Activated T-helper 1 cell treated with anti-CD3 and anti-CD28 coated beads, Interleukin-12 subunit alpha, Interleukin-12 subunit beta, Interleukin-2, Interleukin-4 antibody, amounts not matched to agents 30 ng/mL and 10 ng/mL and 1 ng/mL, durations not matched to agents 14 hours and 24 hours and 36 hours (primary cell): ENCODE measurements around the gene PRKAA1. TPM values are rescaled to one million over a fixed set of nuclear protein-coding genes. Genes with fewer than 3 reads are reported as not detected.
"Not testable (repeated sequence)": the region's sequence is repeated elsewhere in the genome, so short reads cannot be mapped to it uniquely, and the experiment has no call there.

Source experiments
- DNase-seq: peaks from one replicate; pipeline ENCODE4 v3.0.0; 2021; ENCODE audit warnings: low spot score
- H3K27ac Mint-ChIP-seq: one replicate; pipeline ENCODE4 v1.8.0; 2021; ENCODE audit warnings: mild to moderate bottlenecking, mixed read lengths
- H3K27me3 Mint-ChIP-seq: one replicate; pipeline ENCODE4 v1.8.0; 2022; ENCODE audit warnings: mild to moderate bottlenecking, moderate library complexity, mixed read lengths; ENCODE audit not compliant: insufficient read depth
- H3K36me3 Mint-ChIP-seq: one replicate; pipeline ENCODE4 v1.8.0; 2021; ENCODE audit warnings: low read depth, mixed read lengths
- H3K4me1 Mint-ChIP-seq: one replicate; pipeline ENCODE4 v1.8.0; 2021; ENCODE audit warnings: low read depth, mixed read lengths
- H3K4me3 Mint-ChIP-seq: one replicate; pipeline ENCODE4 v1.8.0; 2021; ENCODE audit warnings: mild to moderate bottlenecking, moderate library complexity, mixed read lengths
- H3K9me3 Mint-ChIP-seq: one replicate; pipeline ENCODE4 v1.8.0; 2021; ENCODE audit warnings: mixed read lengths
- intact Hi-C: fragments of 100-400 bp; cut with micrococcal nuclease; formaldehyde crosslinking; loops from one replicate; pipeline ENCODE4 v1.15.1; 2024
- total RNA-seq: library from RNA; stranded (reverse); gene quantifications from 2 replicates; pipeline ENCODE4 v1.2.3, GENCODE V29; 2022

Gene PRKAA1
- total RNA-seq, 1 donor from 2014 or later: 59.0 TPM

DNA sequence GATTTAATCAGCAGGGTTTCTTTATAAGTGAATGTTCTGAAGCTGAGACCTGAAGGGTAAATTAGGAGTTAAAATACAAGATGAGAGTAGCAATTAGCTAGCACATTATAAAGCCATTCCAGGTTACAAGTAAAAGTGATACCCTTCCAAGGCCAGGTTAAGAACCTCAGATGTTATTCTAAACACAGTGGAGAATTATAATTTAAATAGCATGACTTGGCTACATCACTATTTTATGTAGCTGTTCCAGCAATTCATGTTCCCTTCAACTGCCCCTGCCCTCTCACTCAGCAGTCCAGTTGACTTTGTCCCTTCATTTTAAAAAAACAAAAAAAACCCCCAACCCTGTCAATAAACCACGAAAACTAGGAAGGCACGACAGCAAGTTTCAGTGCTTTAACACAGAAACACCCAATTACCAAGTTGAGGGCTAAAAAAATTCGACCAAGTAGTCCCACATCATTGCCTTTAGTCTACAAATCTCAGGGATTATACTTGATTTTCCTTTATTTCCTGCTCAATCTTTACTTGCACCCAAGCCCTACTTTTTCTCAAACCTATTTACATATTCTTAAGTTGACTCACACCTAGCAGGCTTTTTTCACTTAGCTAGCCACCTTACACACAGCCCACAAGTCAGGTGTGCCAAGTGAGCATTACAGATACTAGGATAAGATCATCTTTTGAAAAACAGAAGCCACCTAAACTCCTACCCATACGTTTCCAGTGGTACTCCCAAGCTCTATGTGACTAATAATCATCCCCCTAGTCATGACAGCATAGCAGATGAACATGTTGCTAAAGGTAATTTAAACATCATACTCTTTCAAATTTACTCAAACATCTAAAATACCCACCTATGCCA, 33.4 kb upstream of the PRKAA1 start:
- peaks cover 74% of the 10 kb centered on the region for H3K36me3 Mint-ChIP-seq
- DNase-seq: no peak
- H3K9me3 Mint-ChIP-seq: no peaks in the 10 kb centered on the region
- intact Hi-C loops: loop anchor here (1.0 to 10.0 kb wide), 7 partner anchors 33 to 1757 kb away; partner anchors contain the start of genes OXCT1, PRKAA1, RICTOR and RIMOC1
- peak overlapping the region; percentile 71 for H3K27ac Mint-ChIP-seq
- H3K4me3 Mint-ChIP-seq: peak overlapping the region; percentile 95
- H3K4me1 Mint-ChIP-seq: peaks cover 78% of the 10 kb centered on the region
- no peaks in the 10 kb centered on the region for H3K27me3 Mint-ChIP-seq

DNA sequence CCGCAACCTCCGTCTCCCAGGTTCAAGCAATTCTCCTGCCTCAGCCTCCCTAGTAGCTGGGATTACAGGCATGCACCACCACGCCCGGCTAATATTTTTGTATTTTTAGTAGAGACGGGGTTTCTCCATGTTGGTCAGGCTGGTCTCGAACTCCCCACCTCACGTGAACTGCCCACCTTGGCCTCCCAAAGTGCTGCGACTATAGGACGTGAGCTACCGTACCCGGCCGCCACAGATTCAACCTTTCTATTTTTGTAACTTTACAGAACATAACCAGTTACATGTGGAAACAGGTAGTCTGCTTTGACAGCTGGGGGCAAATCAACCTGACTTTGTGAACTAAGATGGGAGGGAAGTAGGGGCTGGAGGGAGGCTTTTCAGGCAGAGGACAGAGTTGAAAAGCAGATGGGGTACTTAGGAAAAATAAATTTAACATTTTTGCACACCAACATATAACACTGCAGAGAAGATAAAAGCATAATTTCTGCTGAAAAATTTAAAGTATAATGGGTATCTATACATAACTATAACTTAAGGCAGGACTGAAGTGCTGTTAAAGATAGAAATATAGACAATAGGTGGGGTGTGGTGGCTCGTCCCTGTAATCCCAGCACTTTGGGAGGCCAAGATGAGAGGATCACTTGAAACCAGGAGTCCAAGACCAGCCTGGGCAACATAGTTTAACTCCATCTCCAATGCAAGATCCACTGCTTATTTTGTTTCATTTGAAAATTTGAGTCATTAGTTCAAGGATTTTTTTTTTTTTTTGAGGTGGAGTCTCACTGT, 31.8 kb upstream of the PRKAA1 start:
- no peak overlapping the region for H3K4me3 Mint-ChIP-seq
- no peak for DNase-seq
- H3K9me3 Mint-ChIP-seq: no peaks in the 10 kb centered on the region
- H3K27me3 Mint-ChIP-seq: no peaks in the 10 kb centered on the region
- peaks cover 66% of the 10 kb centered on the region for H3K4me1 Mint-ChIP-seq
- peak overlapping the region; percentile 44 for H3K27ac Mint-ChIP-seq
- intact Hi-C loops: loop anchor here (5.0 to 10.0 kb wide), 6 partner anchors 253 to 1755 kb away; partner anchors contain the start of genes OXCT1, RICTOR and RIMOC1
- H3K36me3 Mint-ChIP-seq: peaks cover 79% of the 10 kb centered on the region

DNA sequence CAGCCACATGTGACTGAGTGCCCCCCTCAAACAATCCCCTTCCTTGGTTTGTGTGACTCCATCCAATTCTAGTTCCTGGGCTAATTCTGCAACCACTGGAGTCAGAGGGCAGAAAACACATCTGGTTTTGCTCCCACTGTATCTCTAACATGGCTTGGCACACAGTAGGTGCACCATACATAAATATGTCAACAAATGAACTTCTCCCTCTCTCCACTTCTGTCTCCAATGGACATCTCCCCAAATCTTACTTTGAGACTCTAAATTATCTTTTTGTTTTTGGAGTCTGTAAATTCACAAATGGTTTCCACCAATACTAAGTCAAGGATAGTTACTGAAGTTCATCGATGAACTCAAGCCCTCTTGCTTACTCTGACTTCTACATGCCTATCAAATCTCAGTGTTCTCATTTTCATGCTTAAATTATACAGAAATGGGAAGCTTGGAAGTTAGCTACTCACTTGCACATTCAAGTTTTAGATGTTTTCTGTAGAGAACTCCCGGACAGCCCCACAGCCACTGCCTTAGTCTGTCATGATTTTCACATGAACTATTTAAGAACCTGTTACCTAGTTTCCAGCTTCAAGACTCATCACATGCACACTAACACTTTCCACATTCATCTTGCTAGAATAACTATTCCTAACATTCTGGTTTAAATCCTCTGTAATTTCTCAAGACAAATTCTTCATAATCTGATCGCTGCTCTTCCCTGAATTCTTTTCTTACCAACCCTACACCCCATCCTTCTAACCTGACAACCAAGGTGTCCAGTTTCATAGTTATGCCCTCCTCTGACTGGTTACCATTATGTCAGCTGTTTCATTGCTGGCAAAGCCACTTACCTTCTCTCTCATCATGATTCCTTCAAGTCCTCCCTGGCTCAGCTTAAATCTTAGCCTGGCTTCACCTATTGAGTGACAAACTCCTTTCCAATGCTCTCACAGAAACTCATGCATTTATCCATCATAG, 30.8 kb upstream of the PRKAA1 start:
- Mint-ChIP-seq H3K36me3 (peaks cover 71% of the 10 kb centered on the region), H3K4me1 (peaks cover 62% of the 10 kb centered on the region), H3K9me3 (no peaks in the 10 kb centered on the region), H3K27ac (peak overlapping the region; percentile 30), H3K27me3 (no peaks in the 10 kb centered on the region), H3K4me3 (peak overlapping the region; percentile 17)
- intact Hi-C loops: loop anchor here (1.0 kb wide), 1 partner anchor 31 kb away; the partner anchor contains the start of gene PRKAA1
- no peak for DNase-seq

DNA sequence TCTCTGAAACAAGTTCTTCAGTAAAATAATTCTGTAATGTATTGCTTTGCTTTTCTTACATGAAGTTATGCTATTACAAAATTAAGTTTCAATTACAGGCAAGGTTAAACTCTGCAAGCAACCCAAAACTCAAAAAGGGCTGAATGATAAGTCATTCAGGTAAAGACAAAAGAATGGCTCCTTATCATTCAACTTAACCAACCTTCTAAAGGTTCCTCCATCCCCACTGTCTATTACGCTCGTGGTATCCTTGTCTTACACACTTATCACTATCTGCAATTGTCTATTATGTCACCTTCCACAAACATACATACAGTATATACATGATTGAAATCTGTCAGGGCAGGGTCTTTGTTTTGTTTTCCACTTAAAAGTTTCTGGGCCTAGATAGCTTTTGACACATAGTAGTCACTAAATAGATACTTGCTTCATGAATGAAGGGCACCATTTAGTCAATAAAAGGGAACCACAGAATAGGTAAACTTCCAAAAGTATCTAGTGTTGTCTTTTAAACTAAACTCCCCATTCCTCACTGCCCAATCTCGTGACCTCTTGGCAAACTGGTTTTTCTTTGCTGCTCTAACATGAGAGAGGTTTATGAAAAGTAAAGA, 30.0 kb upstream of the PRKAA1 start:
- no peak overlapping the region for H3K4me3 Mint-ChIP-seq
- peak overlapping the region; percentile 56 for H3K27ac Mint-ChIP-seq
- intact Hi-C loops: loop anchor here (1.0 kb wide), 1 partner anchor 30 kb away; the partner anchor contains the start of gene PRKAA1
- peaks cover 59% of the 10 kb centered on the region for H3K4me1 Mint-ChIP-seq
- peaks cover 63% of the 10 kb centered on the region for H3K36me3 Mint-ChIP-seq
- no peaks in the 10 kb centered on the region for H3K9me3 Mint-ChIP-seq
- no peaks in the 10 kb centered on the region for H3K27me3 Mint-ChIP-seq
- no peak for DNase-seq

DNA sequence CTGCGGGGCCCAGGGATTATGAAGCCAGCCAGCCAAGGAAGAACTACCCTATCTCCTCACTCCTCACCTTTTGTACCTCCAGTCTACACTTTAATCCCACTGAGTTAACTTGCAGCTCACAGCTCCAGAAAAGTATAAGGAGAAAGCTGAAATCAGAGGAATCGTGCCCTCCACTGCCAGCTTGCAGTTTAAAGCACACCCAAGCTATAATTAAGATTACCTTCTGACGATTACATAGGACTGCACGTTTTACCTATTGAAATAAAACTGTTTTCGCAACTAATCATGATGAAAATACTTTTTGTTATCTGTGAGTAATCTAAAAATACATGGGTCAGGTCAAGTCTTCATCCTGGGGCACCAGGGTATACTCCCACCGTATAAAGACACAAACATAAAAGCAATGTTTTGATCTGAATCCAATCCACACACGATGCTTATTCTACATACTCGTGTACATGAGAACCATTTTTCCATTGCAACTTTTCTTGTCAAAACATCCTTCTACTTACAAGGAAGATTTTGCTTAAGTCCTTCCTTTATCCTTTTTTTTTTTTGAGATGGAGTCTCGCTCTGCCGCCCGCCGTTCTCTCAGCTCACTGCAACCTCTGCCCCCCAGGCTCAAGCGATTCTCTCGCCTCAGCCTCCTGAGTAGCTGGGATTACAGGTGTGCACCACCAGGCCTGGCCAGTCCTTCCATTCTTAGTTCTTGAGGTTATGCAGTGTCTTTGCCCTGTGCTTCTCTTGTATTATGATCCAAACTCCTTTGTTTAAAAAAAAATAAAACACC, 29.2 kb upstream of the PRKAA1 start:
- Mint-ChIP-seq H3K27ac (peak overlapping the region; percentile 56), H3K4me1 (peaks cover 52% of the 10 kb centered on the region), H3K9me3 (no peaks in the 10 kb centered on the region), H3K36me3 (peaks cover 55% of the 10 kb centered on the region), H3K27me3 (no peaks in the 10 kb centered on the region), H3K4me3 (no peak overlapping the region)
- intact Hi-C loops: no loop called here
- no peak for DNase-seq

DNA sequence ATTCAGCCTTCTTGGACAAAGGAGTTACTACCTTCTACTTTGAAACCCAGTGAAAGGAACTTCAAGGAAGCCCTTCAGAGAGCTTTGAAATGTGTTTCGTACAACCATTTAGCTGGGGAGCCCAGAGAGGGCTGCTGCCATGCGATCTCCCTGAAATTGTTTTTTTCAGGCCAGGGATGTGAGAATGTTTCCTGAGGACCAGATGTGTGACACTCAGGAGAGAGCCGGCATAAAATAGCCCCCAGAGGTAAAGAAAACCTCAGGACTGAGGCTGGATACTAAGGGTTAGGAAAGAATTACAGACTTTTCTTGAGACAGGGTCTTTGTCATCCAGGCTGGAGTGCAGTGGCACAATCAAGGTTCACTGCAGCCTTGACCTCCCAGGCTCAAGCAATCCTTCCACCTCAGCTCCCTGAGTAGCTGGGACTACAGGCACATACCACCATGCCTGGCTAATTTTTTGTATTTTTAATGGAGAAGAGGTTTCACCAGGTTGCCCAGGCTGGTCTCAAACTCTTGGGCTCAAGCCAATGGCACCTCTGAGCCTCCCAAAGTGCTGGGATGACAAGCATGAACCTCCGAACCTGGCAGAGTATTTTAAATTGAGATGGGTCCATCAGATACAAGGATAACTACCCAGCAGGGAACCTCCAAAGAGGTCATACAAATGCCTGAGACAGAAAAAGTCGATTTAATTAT, 28.5 kb upstream of the PRKAA1 start:
- intact Hi-C loops: no loop called here
- peaks cover 44% of the 10 kb centered on the region for H3K4me1 Mint-ChIP-seq
- no peaks in the 10 kb centered on the region for H3K27me3 Mint-ChIP-seq
- H3K27ac Mint-ChIP-seq: no peak overlapping the region
- H3K9me3 Mint-ChIP-seq: no peaks in the 10 kb centered on the region
- no peak for DNase-seq
- H3K4me3 Mint-ChIP-seq: no peak overlapping the region
- H3K36me3 Mint-ChIP-seq: peaks cover 48% of the 10 kb centered on the region

DNA sequence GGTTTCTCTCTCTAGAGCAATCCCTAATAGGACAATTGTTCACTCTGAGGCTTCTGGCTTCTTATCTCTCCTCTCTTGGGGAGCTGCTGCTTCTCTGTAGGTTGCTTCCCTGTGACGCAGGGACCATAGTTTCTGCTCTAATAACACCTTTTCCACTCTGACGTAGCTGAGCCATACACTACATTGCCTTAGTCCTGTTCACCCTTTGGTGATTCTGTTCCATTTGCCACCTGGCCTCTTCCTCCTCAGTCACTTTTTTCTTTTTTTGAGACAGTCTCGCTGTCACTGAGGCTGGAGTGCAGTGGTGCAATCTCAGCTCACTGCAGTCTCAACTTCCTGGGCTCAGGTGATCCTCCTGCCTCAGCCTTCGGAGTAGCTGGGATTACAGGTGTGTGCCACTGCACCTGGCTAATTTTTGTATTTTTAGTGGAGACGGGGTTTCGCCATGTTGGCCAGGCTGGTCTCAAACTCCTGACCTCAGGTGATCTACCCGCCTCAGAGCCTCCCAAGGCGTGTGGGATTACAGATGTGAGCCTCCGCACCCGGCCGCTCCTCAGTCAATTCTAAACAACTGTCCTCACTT, 27.4 kb upstream of the PRKAA1 start:
- DNase-seq, intact Hi-C loops, H3K27ac Mint-ChIP-seq, H3K4me3 Mint-ChIP-seq, H3K9me3 Mint-ChIP-seq, H3K27me3 Mint-ChIP-seq: not testable (repeated sequence)
- Mint-ChIP-seq H3K36me3 (peaks cover 42% of the 10 kb centered on the region), H3K4me1 (peaks cover 39% of the 10 kb centered on the region)

DNA sequence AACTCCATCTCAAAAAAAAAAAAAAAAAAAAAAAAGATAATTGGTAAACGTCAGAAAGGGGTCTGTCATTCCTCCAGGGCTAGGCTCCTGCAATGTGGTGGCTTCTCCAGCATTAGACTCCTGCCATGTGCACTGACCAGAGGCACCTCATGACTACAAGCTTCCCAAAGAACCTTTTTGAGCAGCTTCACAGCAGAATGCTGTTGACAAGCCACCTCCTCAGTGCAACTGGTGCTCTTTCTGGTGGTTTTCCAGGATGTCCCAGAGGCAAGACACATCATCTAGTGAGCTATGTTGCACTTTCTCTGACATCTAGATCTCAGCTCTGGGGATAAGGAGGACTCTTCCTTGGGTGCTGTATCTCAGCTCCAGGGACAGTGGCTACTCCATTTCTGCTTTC, 25.3 kb upstream of the PRKAA1 start:
- Mint-ChIP-seq H3K27ac (no peak overlapping the region), H3K36me3 (peaks cover 24% of the 10 kb centered on the region), H3K4me3 (no peak overlapping the region), H3K9me3 (no peaks in the 10 kb centered on the region), H3K27me3 (no peaks in the 10 kb centered on the region), H3K4me1 (peaks cover 23% of the 10 kb centered on the region)
- DNase-seq: no peak
- intact Hi-C loops: no loop called here

DNA sequence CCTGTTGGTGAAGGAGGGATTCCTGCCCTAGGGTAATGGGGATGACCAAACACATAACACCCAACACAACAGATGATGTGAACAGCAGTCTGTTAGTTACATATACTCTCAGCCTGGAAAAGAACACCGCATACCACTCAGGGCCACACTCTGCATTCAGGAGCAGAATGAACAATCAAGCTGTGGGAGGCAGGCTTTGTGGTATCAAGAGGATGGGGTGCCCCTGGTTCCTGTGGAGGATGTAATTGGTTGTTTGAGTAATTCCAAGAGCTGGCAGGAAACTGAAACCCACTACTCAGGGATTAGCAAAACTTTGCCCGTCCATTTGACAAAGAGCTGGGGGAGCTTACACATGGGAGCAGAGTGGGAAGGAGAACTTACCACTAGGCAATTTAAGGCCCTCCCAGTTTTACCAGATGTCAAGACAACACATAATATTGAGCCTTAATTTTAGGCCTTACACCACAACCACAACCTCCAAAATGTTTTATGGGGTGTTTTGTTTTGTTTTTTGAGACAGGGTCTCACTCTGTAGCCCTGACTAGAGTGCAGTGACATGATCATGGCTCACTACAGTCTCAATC, 15.6 kb upstream of the PRKAA1 start:
- no peak for DNase-seq
- intact Hi-C loops: loop anchor here (1.0 kb wide), 2 partner anchors 15 to 22 kb away; partner anchors contain the start of genes PRKAA1 and RPL37
- H3K4me1 Mint-ChIP-seq: peaks cover 13% of the 10 kb centered on the region
- peaks cover 4% of the 10 kb centered on the region for H3K36me3 Mint-ChIP-seq
- H3K27ac Mint-ChIP-seq: peak overlapping the region; percentile 49
- H3K9me3 Mint-ChIP-seq: no peaks in the 10 kb centered on the region
- H3K27me3 Mint-ChIP-seq: peaks cover 2% of the 10 kb centered on the region
- peak overlapping the region; percentile 47 for H3K4me3 Mint-ChIP-seq

DNA sequence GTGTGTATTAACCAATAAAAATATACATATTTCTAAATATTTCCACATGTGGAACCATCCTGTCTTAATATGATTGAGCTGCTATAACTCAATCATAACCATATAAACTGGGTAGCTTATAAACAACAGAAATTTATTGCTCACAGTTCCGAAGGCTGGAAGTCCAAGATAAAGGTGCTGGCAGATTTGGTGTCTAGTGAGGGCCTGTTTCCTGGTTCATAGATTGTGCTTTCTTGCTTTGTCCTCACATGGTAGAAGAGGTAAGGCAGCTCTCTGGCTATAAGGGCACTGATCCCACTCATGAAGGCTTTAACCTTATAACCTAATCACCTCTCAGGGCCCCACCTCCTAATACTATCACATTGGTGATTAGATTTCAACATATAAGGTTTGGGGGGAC, 14.0 kb upstream of the PRKAA1 start:
- H3K27me3 Mint-ChIP-seq: peaks cover 4% of the 10 kb centered on the region
- no peak for DNase-seq
- H3K27ac Mint-ChIP-seq: no peak overlapping the region
- no peak overlapping the region for H3K4me3 Mint-ChIP-seq
- peaks cover 21% of the 10 kb centered on the region for H3K4me1 Mint-ChIP-seq
- peaks cover 2% of the 10 kb centered on the region for H3K36me3 Mint-ChIP-seq
- no peaks in the 10 kb centered on the region for H3K9me3 Mint-ChIP-seq
- intact Hi-C loops: no loop called here
